HUES48 (cell line): ENCODE data around the gene LY6G5C.
A peak's percentile ranks its signal among the peaks of the same experiment; 100 is the strongest.

ENCODE experiments used
- H3K27ac ChIP-seq: one replicate; pipeline ENCODE4 v1.7.0; 2013; ENCODE audit warnings: low read depth, low read length, inconsistent platforms
- H3K27me3 ChIP-seq: 2 replicates; pipeline ENCODE4 v1.6.1; 2013; ENCODE audit warnings: mild to moderate bottlenecking, low read length; ENCODE audit not compliant: control insufficient read depth, insufficient read depth
- H3K36me3 ChIP-seq: 2 replicates; pipeline ENCODE4 v1.6.1; 2013; ENCODE audit warnings: low read length; ENCODE audit not compliant: control insufficient read depth, insufficient read depth
- H3K4me1 ChIP-seq: 2 replicates; pipeline ENCODE4 v1.6.1; 2013; ENCODE audit warnings: mild to moderate bottlenecking, low read length; ENCODE audit not compliant: control insufficient read depth, insufficient read depth
- H3K4me3 ChIP-seq: 2 replicates; pipeline ENCODE4 v1.5.1; 2013; ENCODE audit warnings: mild to moderate bottlenecking, low read depth, low read length
- H3K9ac ChIP-seq: 2 replicates; pipeline ENCODE4 v1.6.1; 2013; ENCODE audit warnings: mild to moderate bottlenecking, low read depth, low read length, moderate library complexity
- H3K9me3 ChIP-seq: 2 replicates; pipeline ENCODE4 v1.6.1; 2013; ENCODE audit warnings: low read length; ENCODE audit not compliant: control insufficient read depth, insufficient read depth

Gene LY6G5C

GRCh38 chr6:31701666-31702404, 21.0 kb upstream of the LY6G5C start:
- H3K27ac ChIP-seq, result peak overlapping the region; percentile 93

GRCh38 chr6:31700740-31701401, 20.0 kb upstream of the LY6G5C start:
- Histone ChIP-seq H3K9ac (no peak overlapping the region), H3K4me3 (no peak overlapping the region), H3K9me3 (no peaks in the 10 kb centered on the region), H3K4me1 (0 out of 2 replicates have a peak, but pooled peaks cover 7% of the 10 kb centered on the region), H3K27me3 (no peaks in the 10 kb centered on the region), H3K27ac (no peak overlapping the region), H3K36me3 (peaks cover 28% of the 10 kb centered on the region)

More at GRCh38 chr6:31701666-31702404, 21.0 kb upstream of the LY6G5C start:
- Histone ChIP-seq H3K9me3 (no peaks in the 10 kb centered on the region), H3K4me1 (0 out of 2 replicates have a peak, but pooled peaks cover 7% of the 10 kb centered on the region), H3K36me3 (peaks cover 21% of the 10 kb centered on the region; the same call in 1 of the 2 replicates), H3K9ac (peak overlapping the region; percentile 75; the same call in 1 of the 2 replicates), H3K27me3 (no peaks in the 10 kb centered on the region), H3K4me3 (peak overlapping the region; percentile 89)

- Histone ChIP-seq H3K36me3 (peaks cover 52% of the 10 kb centered on the region), H3K9ac (no peak overlapping the region), H3K27ac (no peak overlapping the region)
Measured at GRCh38 chr6:31697555-31697954, 16.7 kb upstream of the LY6G5C start.

GRCh38 chr6:31693535-31693934, 12.7 kb upstream of the LY6G5C start:
- H3K9ac ChIP-seq, result no peak overlapping the region
- H3K27ac ChIP-seq, result no peak overlapping the region
- no peaks in the 10 kb centered on the region; the same call in 1 of the 2 replicates for H3K4me1 ChIP-seq
- H3K4me3 ChIP-seq, result no peak overlapping the region
- peaks cover 72% of the 10 kb centered on the region for H3K36me3 ChIP-seq
- H3K9me3 ChIP-seq, result no peaks in the 10 kb centered on the region
- H3K27me3 ChIP-seq, result no peaks in the 10 kb centered on the region

More at GRCh38 chr6:31697555-31697954, 16.7 kb upstream of the LY6G5C start:
- no peaks in the 10 kb centered on the region for H3K9me3 ChIP-seq
- no peaks in the 10 kb centered on the region for H3K27me3 ChIP-seq
- no peak overlapping the region for H3K4me3 ChIP-seq
- 0 out of 2 replicates have a peak, but pooled peaks cover 7% of the 10 kb centered on the region for H3K4me1 ChIP-seq

GRCh38 chr6:31692886-31693285, 12.0 kb upstream of the LY6G5C start:
- no peaks in the 10 kb centered on the region for H3K27me3 ChIP-seq
- peaks cover 4% of the 10 kb centered on the region; the same call in 1 of the 2 replicates for H3K4me1 ChIP-seq
- no peak overlapping the region for H3K9ac ChIP-seq
- no peaks in the 10 kb centered on the region for H3K9me3 ChIP-seq
- peaks cover 78% of the 10 kb centered on the region for H3K36me3 ChIP-seq
- H3K4me3 ChIP-seq, result no peak overlapping the region
- no peak overlapping the region for H3K27ac ChIP-seq

GRCh38 chr6:31692353-31692752, 11.5 kb upstream of the LY6G5C start:
- no peaks in the 10 kb centered on the region for H3K27me3 ChIP-seq
- peaks cover 83% of the 10 kb centered on the region for H3K36me3 ChIP-seq
- no peak overlapping the region for H3K27ac ChIP-seq
- no peak overlapping the region for H3K4me3 ChIP-seq
- H3K9me3 ChIP-seq, result no peaks in the 10 kb centered on the region
- no peak overlapping the region for H3K9ac ChIP-seq
- H3K4me1 ChIP-seq, result peaks cover 4% of the 10 kb centered on the region; the same call in 1 of the 2 replicates

GRCh38 chr6:31691564-31692108, 10.8 kb upstream of the LY6G5C start:
- Histone ChIP-seq H3K27me3 (no peaks in the 10 kb centered on the region), H3K9ac (no peak overlapping the region), H3K27ac (no peak overlapping the region), H3K4me3 (no peak overlapping the region), H3K36me3 (peaks cover 85% of the 10 kb centered on the region), H3K4me1 (peaks cover 4% of the 10 kb centered on the region; the same call in 1 of the 2 replicates), H3K9me3 (no peaks in the 10 kb centered on the region)

- no peak overlapping the region for H3K4me3 ChIP-seq
- no peak overlapping the region for H3K9ac ChIP-seq
- peaks cover 86% of the 10 kb centered on the region for H3K36me3 ChIP-seq
Measured at GRCh38 chr6:31691078-31691463, 10.2 kb upstream of the LY6G5C start.

GRCh38 chr6:31690231-31691077, 9.6 kb upstream of the LY6G5C start:
- H3K36me3 ChIP-seq, result peaks cover 90% of the 10 kb centered on the region
- H3K4me1 ChIP-seq, result peaks cover 4% of the 10 kb centered on the region; the same call in 1 of the 2 replicates
- no peak overlapping the region for H3K9ac ChIP-seq
- peak overlapping the region; percentile 59 for H3K27ac ChIP-seq
- no peaks in the 10 kb centered on the region for H3K27me3 ChIP-seq
- no peaks in the 10 kb centered on the region for H3K9me3 ChIP-seq
- no peak overlapping the region for H3K4me3 ChIP-seq

More at GRCh38 chr6:31691078-31691463, 10.2 kb upstream of the LY6G5C start:
- Histone ChIP-seq H3K27ac (peak overlapping the region; percentile 59), H3K27me3 (no peaks in the 10 kb centered on the region), H3K9me3 (no peaks in the 10 kb centered on the region), H3K4me1 (peaks cover 4% of the 10 kb centered on the region; the same call in 1 of the 2 replicates)
